ENCODE measurements around the gene ELF1.

GRCh38 chr13:41007744-41008128 is 11.4 kb downstream of the ELF1 start:
- TF ChIP-seq POLR2AphosphoS5 (IDR thresholded peaks at IDR 0.05) (no peak), POLR2A (IDR thresholded peaks at IDR 0.05) (no peak)
- TF ChIP-seq, protein P1, sequence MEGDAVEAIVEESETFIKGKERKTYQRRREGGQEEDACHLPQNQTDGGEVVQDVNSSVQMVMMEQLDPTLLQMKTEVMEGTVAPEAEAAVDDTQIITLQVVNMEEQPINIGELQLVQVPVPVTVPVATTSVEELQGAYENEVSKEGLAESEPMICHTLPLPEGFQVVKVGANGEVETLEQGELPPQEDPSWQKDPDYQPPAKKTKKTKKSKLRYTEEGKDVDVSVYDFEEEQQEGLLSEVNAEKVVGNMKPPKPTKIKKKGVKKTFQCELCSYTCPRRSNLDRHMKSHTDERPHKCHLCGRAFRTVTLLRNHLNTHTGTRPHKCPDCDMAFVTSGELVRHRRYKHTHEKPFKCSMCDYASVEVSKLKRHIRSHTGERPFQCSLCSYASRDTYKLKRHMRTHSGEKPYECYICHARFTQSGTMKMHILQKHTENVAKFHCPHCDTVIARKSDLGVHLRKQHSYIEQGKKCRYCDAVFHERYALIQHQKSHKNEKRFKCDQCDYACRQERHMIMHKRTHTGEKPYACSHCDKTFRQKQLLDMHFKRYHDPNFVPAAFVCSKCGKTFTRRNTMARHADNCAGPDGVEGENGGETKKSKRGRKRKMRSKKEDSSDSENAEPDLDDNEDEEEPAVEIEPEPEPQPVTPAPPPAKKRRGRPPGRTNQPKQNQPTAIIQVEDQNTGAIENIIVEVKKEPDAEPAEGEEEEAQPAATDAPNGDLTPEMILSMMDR (IDR thresholded peaks at IDR 0.05): no peak
